SU-DHL-6 (cell line): ENCODE results near the gene MAPK11.

ENCODE experiments used
- CTCF ChIP-seq: fragments of 200-600 bp; sonication (generic); IDR thresholded peaks from one replicate; pipeline ENCODE4 v1.5.1; 2017; ENCODE audit warnings: antibody characterized with exemption, mild to moderate bottlenecking, low read length, moderate library complexity; ENCODE audit not compliant: insufficient read depth, poor library complexity, severe bottlenecking
- EZH2phosphoT487 ChIP-seq: fragments of 200-600 bp; sonication (generic), shearing (Covaris generic); conservative IDR thresholded peaks from 2 replicates; pipeline ENCODE4 v1.6.1; 2018; ENCODE audit warnings: mild to moderate bottlenecking, antibody characterized with exemption, low read length, moderate library complexity, mixed read lengths

DNA sequence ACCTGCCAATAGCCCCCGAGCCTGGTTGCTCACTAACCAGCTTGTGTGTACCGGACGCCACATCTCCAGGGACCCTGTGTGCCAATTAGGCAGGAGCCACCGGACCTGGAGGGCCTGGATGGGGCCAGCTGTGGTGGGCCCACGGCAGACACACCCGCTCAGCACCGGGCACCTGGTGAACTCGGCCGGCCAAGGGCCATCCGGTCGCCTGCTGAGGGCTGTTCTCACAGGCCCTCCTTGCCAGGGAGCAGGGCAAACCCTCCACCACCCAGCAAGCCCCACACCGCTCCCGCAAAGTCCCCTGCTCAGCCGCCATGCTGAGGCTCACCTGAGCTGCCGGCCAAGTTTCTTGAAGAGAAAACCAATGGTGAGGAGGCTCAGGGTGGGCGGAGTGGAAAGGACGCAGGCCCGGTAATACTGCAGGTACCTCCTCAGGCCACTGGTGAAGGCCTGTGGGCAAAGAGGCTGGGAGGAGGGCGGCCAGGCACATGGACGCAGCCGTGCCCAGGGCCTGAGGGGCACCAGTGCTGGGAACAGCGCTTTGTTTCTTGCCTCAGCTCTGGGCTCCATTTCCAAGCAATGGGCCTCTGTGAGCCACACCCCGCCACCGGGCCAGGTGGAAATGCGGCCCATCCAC, 42.5 kb downstream of the MAPK11 start:
- no peak for TF ChIP-seq CTCF
- TF ChIP-seq EZH2phosphoT487 = no peak
